HG02938 (cell line): Measurements from ENCODE around the gene TTC7B.
"Not testable (repeated sequence)": the region's sequence is repeated elsewhere in the genome, so short reads cannot be mapped to it uniquely, and the experiment has no call there.

ENCODE experiments used
- ATAC-seq: cut with Tn5 transposase; IDR thresholded peaks from one replicate; pipeline ENCODE4 v1.9.1; 2021; ENCODE audit warnings: mild to moderate bottlenecking, moderate library complexity; ENCODE audit not compliant: unreplicated experiment

Gene TTC7B

GRCh38 chr14:90815822-90816662 is at the start of gene TTC7B:
Gene TTC7B, minus strand, starts transcription at chr14:90816430. Its CDS starts 135 bp downstream, at chr14:90816295.
- ATAC-seq: no peak

- ATAC-seq: no peak
Observed at GRCh38 chr14:90864741-90865140, 48.5 kb upstream of the TTC7B start.

GRCh38 chr14:90858511-90858910 is 42.3 kb upstream of the TTC7B start:
- ATAC-seq: no peak

GRCh38 chr14:90857866-90858265 is 41.6 kb upstream of the TTC7B start:
- ATAC-seq: no peak

- ATAC-seq: not testable (repeated sequence)
Observed at GRCh38 chr14:90856115-90856514, 39.9 kb upstream of the TTC7B start.

GRCh38 chr14:90853116-90853515 is 36.9 kb upstream of the TTC7B start:
- ATAC-seq: no peak

- no peak for ATAC-seq
Observed at GRCh38 chr14:90851327-90852036, 35.3 kb upstream of the TTC7B start.

- no peak for ATAC-seq
Observed at GRCh38 chr14:90850487-90850886, 34.3 kb upstream of the TTC7B start.

GRCh38 chr14:90849787-90850444 is 33.7 kb upstream of the TTC7B start:
- ATAC-seq: no peak

GRCh38 chr14:90848944-90849731 is 32.9 kb upstream of the TTC7B start:
- ATAC-seq: no peak

- no peak for ATAC-seq
Observed at GRCh38 chr14:90846511-90846910, 30.3 kb upstream of the TTC7B start.

GRCh38 chr14:90844321-90844720 is 28.1 kb upstream of the TTC7B start:
- no peak for ATAC-seq

GRCh38 chr14:90842726-90843125 is 26.5 kb upstream of the TTC7B start:
- ATAC-seq: no peak

GRCh38 chr14:90840667-90841066 is 24.4 kb upstream of the TTC7B start:
- ATAC-seq: not testable (repeated sequence)

- no peak for ATAC-seq
Observed at GRCh38 chr14:90839889-90840266, 23.6 kb upstream of the TTC7B start.

- no peak for ATAC-seq
Observed at GRCh38 chr14:90839024-90839888, 23.0 kb upstream of the TTC7B start.

- ATAC-seq: not testable (repeated sequence)
Observed at GRCh38 chr14:90838531-90838930, 22.3 kb upstream of the TTC7B start.

- ATAC-seq: no peak
Observed at GRCh38 chr14:90837355-90837754, 21.1 kb upstream of the TTC7B start.

GRCh38 chr14:90836692-90837063 is 20.4 kb upstream of the TTC7B start:
- no peak for ATAC-seq

GRCh38 chr14:90831821-90832220 is 15.6 kb upstream of the TTC7B start:
- no peak for ATAC-seq
